Testis (tissue), 3 donors: ENCODE measurements around the gene AGAP1. TPM values are rescaled to one million over a fixed set of nuclear protein-coding genes. Genes with fewer than 3 reads are reported as not detected.

Experiments used
- DNase-seq: peaks from one replicate; pipeline ENCODE4 v3.0.0-alpha.2; 2019
- H3K27ac ChIP-seq, 2 donors: fragments of 200-600 bp; sonication (generic); one replicate each; pipeline ENCODE4 v1.5.1; 2019
- H3K27me3 ChIP-seq: fragments of 200-600 bp; sonication (generic); one replicate; pipeline ENCODE4 v1.5.1; 2019
- H3K36me3 ChIP-seq: fragments of 200-600 bp; sonication (generic); one replicate; pipeline ENCODE4 v1.5.1; 2017; ENCODE audit warnings: low read depth; ENCODE audit errors: missing control alignments
- H3K4me1 ChIP-seq: fragments of 200-600 bp; sonication (generic); one replicate; pipeline ENCODE4 v1.5.1; 2019
- H3K4me3 ChIP-seq, 2 donors: fragments of 200-600 bp; sonication (generic); one replicate each; pipeline ENCODE4 v1.5.1; 2017 to 2019
- H3K9me3 ChIP-seq: fragments of 200-600 bp; sonication (generic); one replicate; pipeline ENCODE4 v1.5.1; 2017
- CTCF ChIP-seq, 3 experiments: fragments of 450-650 bp in 2 of 3; fragments of 200-600 bp in 1 of 3; sonication (generic) in 1 of 3; IDR thresholded peaks; one replicate each; pipeline ENCODE4 v1.5.1; 2016 to 2019; ENCODE audit warnings: antibody characterized with exemption in 3 of 3, mild to moderate bottlenecking in 2 of 3, moderate library complexity in 1 of 3
- POLR2A ChIP-seq: fragments of 450-650 bp; IDR thresholded peaks from one replicate; pipeline ENCODE4 v1.6.1; 2017; ENCODE audit warnings: antibody characterized with exemption, mild to moderate bottlenecking, moderate library complexity
- WGBS, 2 donors: methylation state at CpG; one replicate each; pipeline ENCODE4 v1.1.5; 2018; 5-methylcytosine and 5-hydroxymethylcytosine counted together
- intact Hi-C: fragments of 100-400 bp; cut with DNase I; formaldehyde crosslinking; loops from one replicate; pipeline ENCODE4 v1.15.1; 2023; ENCODE audit warnings: low total_unique reads
- polyA plus RNA-seq: library from polyadenylated mRNA; stranded (reverse); fragments of 350-450 nt; fragmentation: Illumina TruSeq; extraction: RNeasy Lipid Tissue Mini Kit (QIAGEN cat#74804); gene quantifications from one replicate; pipeline ENCODE4 v1.2.3, GENCODE V29; 2014; ENCODE audit warnings: low read depth, low replicate concordance; ENCODE audit not compliant: insufficient read depth
- total RNA-seq, 2 donors: library from RNA; depleted of rRNA; stranded (reverse); fragments of >200 nt; gene quantifications; one replicate each; pipeline ENCODE4 v1.2.3, GENCODE V29; 2016

The AGAP1 gene
- total and polyA plus RNA-seq, 3 donors from 2014 or later = 21.4 to 45.5 (median 40.7) TPM

DNA sequence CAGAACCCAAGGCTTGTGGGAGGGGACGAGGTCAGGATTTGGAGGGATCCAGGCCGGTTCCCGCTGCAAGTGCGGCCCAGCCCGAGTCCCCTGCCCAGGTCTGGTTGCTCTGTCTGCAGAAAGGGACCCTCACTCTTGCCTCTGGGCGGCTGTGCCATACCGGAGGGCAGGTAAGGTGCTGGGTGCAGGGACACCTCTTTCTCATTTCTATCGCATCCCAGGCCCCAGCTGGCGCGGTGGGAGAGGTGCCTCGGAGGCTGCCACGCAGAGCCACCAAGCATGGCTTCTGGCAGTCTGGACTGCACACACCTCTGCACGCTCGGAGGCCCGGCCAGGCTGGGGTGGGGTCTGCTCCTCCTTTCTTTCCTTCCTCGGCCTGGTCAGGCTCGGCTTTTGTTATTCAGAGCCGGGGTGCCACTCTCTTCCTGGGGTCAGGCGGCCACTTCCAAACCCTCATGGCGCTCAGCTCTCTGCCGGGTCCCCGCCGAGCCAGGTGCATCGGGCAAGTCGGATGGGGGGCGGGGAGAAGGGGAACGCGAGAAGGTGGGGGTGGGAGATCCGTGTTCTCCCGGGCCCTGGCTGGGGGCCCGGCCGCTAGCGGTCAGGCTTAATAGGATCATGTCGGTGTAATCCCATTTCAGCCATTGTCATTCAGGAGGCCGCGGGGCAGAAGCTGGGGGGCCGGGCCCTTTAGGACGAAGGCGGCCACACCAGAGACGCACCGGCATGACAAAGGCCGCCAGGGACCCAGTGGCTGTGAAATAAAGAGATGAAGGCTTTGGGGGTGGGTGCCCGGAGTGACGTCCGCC lies 665.3 kb downstream of the AGAP1 start:
- Histone ChIP-seq H3K9me3 (no peaks in the 10 kb centered on the region), H3K36me3 (no peaks in the 10 kb centered on the region), H3K27ac (no peak overlapping the region), H3K4me1 (peaks cover 4% of the 10 kb centered on the region), H3K27me3 (no peaks in the 10 kb centered on the region), H3K4me3 (no peak overlapping the region)
- no peak for DNase-seq
- no peak for TF ChIP-seq CTCF (IDR thresholded peaks at IDR 0.05)
- no peak for TF ChIP-seq POLR2A
- intact Hi-C loops = no loop called here
- 32 to 39% methylated on average over 7 to 45 of the region's 45 CpGs for WGBS, 2 donors

DNA sequence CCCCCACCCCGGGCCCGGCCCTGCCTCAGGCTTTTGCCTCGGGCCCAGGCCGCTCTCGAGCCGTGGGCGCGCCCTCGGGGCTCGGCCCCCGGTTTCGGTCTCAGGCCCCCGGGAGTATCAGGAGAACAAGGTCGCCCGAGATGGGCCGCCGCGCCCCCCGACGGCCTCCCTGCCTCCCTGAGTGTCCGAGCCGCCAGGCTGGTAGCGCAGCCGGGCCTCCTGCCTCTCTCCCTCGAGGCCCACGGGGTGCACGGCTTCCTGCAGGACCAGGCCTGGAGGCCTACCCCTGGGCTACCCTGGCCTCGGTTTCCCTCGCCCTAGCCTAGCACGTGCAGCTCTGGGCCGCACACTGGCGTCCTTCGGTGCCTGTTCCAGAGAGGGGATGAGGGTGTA lies 665.9 kb downstream of the AGAP1 start:
- Histone ChIP-seq H3K36me3 (no peaks in the 10 kb centered on the region), H3K4me3 (no peak overlapping the region), H3K27ac (no peak overlapping the region), H3K27me3 (no peaks in the 10 kb centered on the region), H3K9me3 (no peaks in the 10 kb centered on the region), H3K4me1 (peaks cover 10% of the 10 kb centered on the region)
- intact Hi-C loops = loop anchor here (10.0 kb wide), 1 partner anchor 385 kb away; no protein-coding TSS in a partner anchor
- no peak for DNase-seq
- 27 to 38% methylated on average over 17 to 33 of the region's 33 CpGs for WGBS, 2 donors
- no peak for TF ChIP-seq CTCF (IDR thresholded peaks at IDR 0.05)
- no peak for TF ChIP-seq POLR2A

DNA sequence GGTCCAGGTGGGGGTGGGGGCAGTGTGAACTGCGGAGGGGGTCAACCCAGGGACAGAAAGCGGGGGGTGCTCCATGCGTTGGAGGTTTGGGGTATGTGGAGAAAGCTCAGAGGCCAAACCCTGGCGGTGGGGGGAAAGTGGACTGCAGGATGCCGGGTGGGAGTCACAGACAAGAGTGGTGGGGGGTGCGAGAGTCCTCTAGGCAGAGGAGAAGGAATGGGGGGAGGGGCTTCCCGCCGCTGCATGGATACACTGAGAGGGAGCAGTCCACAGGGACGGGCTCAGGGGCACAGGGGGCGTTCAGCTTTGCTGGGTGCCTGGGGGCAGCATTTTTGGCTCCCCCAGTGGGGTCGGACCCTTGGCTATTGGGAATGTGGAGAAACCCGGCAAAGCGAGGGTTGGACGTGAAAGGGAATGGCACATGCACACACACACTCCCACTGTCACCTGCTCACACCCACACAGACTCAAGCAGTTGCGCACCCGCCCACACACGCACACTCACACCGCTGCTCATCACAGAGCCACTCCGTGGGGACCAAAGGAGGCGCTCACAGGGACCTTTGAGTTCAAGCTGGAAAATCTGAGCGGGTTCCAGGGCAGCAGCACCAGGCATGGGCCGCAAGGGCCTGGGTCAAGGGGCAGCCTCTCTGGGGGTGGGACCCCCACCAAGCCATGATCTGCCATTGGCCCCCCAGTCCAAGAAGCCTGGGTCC lies 666.7 kb downstream of the AGAP1 start:
- 32 to 57% methylated on average over 14 to 22 of the region's 22 CpGs for WGBS, 2 donors

DNA sequence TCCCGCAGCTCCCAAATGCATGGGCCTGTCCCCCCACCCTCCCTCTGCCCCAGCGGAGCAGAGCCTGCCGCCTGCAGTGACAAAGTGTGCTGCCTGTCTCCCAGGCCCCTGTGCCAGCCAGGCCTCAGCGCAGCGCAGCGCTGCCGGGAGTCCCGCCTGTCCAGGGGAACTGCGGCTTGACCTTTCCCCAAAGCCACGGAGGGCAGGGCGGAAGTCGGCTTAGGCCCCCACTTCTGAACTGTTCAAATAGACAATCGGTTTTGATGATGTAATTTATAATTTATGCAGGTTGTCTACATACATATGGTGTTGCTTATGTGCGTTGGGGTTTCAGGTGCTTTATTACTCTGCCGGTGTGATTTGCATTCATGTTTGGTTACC lies 667.2 kb downstream of the AGAP1 start:
- intact Hi-C loops = loop anchor here (10.0 kb wide), 1 partner anchor 386 kb away; no protein-coding TSS in a partner anchor
- WGBS, 2 donors = 67 to 75% methylated on average over 11 to 15 of the region's 15 CpGs
- Histone ChIP-seq H3K27ac (no peak overlapping the region), H3K27me3 (no peaks in the 10 kb centered on the region), H3K9me3 (no peaks in the 10 kb centered on the region), H3K4me3 (no peak overlapping the region), H3K36me3 (no peaks in the 10 kb centered on the region), H3K4me1 (peaks cover 11% of the 10 kb centered on the region)
- TF ChIP-seq CTCF (IDR thresholded peaks at IDR 0.05) (no peak), POLR2A (no peak)
- no peak for DNase-seq

More for the DNA sequence above, 666.7 kb downstream of the AGAP1 start:
- TF ChIP-seq POLR2A = no peak
- no peak for TF ChIP-seq CTCF (IDR thresholded peaks at IDR 0.05)
- Histone ChIP-seq H3K36me3 (no peaks in the 10 kb centered on the region), H3K9me3 (no peaks in the 10 kb centered on the region), H3K4me1 (peaks cover 11% of the 10 kb centered on the region), H3K27ac (no peak overlapping the region), H3K4me3 (no peak overlapping the region), H3K27me3 (no peaks in the 10 kb centered on the region)
- DNase-seq = no peak
- intact Hi-C loops = loop anchor here (10.0 kb wide), 1 partner anchor 386 kb away; no protein-coding TSS in a partner anchor
